ENCODE data around the gene IL26.
A peak's percentile ranks its signal among the peaks of the same experiment; 100 is the strongest.
"Not testable (repeated sequence)": the region's sequence is repeated elsewhere in the genome, so short reads cannot be mapped to it uniquely, and the experiment has no call there.

Gene IL26

DNA sequence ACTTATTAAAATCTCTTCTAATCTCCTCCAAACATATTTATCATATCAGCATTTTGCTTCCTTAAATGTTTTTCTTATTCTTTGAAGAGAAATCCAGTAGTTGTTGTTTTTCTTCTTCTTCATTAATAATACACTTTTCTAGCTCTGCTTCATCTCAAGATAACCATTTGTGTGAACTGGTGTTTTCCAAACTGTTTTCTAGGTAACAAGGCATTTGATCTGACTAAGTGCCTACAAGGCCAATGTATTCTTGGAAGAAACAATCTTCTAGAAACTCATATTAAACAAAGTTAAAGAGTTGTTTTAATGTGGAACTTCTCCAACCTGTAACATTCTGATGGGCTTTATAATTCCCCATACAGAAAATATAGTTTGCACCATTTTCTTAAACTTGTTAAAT lies 35.3 kb downstream of the IL26 start:
- no peak for DNase-seq

DNA sequence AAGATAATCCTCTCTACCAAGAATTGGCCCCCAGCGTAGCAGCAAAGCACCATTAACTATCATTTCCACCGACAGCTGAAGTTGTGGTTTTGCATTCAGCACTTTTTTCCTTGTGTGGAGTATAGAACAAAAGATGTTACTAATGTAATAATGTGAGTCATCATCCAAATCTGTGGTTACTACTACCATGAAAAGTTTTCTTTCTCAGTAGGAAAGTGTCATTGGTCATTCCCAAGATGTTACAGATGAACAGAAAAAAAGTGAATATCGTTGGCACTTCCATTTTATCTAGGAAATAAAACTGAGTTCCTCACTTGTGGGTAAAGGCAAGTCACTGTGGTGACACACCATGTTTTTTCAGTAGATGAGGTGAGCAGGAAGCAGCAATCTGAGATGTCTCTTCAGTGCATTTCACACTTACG lies 35.8 kb downstream of the IL26 start:
- DNase-seq: no peak

DNA sequence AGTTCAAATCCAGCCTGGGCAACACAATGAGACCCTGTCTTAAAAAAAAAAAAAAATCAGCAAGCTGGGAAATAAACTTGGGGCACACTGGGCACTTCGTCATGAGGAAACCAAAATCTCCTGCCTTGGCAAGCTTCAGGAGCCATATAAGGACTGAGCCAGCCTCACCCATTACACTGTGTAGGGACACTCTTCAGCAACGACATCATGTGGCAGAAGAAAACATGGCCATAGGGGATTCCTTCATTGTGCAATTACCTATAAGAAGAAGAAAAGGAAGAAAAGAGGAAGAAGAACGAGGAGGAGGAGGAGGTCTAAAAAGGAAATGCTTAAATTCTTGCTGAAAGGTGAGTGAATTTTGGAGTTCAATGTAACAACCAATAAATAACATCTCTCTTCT lies 40.0 kb downstream of the IL26 start:
- peak in 1 of 2 experiments; percentile 15 for DNase-seq

DNA sequence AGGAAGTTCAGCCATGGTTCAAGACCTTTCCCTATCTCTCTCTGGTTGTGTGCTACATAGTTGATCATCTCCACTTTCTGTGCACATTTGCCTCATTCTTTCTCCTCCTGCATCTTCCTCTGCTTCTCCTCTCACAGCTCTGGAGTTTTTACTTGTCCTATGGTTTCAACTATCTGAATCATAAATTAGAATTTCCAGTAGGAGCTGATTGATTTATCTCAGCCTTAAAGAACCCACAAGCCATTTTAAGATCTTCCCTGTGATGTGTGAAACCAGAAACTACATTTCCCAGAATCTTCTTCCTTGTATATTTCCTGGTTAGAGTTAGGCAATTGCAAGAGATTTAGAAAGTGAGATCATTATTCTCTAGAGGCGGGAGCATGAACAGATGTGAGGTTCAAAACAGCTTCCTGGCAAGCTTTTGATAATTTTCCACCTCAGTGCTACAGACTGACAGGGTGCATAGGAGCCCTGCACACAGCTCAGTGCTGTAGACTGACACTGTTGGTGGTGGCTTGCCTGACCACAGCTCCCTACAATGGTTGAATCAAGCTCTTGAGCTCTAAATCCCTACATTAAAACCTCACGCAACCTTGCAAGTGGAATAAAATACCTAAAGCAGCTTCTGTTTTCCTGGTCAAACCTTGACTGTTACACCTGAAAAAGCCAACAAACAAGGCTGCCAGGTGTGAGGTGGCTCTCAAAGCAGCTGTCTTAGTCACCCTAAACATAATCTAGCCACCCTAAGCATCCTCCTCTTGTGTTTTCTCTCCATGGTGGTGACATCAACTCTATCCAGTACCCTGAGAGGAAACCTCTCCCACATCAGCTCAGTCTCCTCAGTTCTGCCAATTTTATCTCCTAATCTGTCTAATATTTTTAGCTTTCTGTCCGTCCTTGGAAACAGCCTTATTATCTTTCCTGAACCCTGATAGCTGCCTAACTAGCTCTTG lies 44.5 kb downstream of the IL26 start:
- no peak for DNase-seq

DNA sequence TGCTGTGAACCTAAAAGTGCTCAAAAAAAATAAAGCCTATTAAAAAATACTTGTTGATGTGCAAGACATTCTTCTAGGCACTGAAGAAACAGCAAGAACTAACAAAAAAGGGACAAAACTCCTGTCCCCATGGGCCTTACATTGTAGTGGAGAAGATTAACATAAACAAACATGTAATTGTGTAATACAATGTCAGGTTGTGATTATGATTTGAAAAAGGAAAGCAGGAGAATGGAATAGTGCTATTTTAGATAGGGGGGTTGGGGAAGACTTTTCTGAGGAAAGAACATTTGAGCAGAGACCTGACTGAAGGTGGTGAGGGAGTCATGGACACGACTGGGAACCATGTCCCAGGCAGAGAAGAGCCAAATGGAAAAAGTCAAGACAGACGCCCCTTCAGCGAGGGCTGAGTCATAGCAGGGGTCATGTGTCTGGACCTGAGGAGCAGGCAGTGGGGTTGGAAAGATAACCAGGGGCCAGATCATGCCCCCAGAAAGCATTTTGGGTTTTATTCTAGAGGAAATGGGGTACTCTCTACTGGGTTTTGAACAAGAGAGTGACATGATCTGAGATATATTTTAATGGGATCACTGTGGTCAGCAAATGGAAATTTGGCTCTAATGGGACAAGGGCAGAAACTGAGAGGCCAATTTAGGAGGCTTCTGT lies 46.7 kb downstream of the IL26 start:
- no peak for DNase-seq

DNA sequence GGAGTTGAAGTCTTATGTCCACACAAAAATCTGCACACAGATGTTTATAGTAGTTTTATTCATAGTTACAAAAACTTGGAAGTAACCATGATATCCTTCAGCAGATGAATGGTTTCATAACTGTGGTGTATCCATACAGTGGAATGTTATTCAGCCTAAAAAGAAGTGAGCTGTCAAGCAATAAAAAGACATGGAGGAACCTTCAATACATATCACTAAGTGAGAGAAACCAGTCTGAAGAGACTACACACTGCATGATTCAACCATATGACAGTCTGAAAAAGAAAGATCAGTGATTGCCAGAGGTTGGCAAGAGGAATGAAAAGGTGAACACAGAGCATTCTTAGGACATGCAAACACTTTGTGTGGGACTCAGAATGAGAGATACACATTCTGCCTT lies 47.4 kb downstream of the IL26 start:
- DNase-seq: no peak

DNA sequence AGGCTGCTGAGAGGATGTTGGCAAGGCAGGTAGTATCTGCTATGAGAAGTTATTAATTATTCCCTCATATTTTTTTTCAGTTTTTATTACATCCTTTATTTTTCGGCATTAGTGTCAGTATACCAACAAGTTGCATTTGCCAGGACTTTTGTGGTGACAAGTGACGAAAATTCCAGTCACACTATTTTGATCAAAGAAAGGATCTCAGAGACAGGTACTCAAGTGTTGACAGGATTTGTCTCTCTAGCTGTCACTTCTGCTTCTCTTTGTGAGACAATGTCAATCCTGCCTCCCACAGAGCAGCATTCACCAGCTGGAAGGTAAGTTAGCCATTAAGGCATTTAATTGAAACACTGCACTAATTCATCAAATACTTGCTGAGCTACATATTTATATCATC lies 48.0 kb downstream of the IL26 start:
- no peak for DNase-seq

DNA sequence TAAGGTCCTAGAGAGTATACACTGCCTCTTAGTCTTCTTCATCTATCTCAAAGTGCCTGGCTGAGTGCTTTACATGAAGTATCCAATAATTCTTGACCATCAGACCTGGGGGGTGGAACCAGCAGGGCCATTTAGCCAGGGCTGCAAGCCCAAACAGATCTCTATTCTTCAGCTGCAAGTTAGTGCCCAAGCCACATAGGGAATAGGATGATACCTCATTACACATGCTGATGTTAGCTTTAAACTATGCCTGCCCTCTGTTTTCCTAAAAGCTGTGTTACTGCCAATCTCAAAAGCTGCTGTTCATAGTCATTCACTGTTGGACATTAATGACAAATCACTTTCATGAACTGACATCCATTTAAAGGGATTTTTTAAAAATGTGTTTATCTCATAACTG lies 49.4 kb downstream of the IL26 start:
- no peak for DNase-seq

DNA sequence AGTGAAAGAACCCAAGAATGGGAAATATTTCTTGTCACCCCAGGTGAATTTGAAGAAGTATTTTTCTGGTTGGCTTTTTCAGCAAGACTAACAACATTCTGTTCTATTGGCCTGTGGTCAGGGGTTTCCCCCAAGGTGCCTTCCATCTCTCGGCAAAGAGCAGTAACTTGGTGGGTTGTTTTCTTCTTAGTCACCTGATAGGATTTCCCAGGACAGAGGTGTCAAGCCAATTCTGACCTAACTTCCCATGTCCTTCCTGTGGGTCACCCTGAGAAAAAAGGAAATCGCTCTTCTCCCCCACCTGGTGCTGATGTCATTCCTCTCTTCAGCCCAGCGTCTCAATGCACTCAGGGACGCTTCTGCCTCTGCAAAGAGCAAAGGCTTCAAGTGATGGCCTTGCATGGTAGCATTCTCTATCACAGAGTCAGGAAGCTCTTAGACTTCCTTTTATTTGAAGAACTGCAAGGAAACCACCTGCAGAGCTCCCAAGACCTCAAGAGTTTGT lies 50.0 kb downstream of the IL26 start:
- no peak for DNase-seq

DNA sequence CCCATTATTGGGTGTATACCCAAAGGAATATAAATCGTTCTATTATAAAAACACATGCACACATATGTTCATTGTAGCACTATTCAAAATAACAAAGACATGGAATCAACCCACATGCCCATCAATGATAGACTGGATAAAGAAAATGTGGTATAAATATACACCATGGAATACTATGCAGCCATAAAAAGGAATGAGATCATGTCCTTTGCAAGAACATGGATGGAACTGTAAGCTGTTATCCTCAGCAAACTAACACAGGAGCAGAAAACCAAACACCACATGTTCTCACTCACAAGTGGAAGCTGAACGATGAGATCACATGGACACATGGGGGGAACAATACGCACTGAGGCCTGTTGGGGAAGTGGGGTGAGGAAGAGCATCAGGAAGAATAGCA lies 50.8 kb downstream of the IL26 start:
- DNase-seq: not testable (repeated sequence)

DNA sequence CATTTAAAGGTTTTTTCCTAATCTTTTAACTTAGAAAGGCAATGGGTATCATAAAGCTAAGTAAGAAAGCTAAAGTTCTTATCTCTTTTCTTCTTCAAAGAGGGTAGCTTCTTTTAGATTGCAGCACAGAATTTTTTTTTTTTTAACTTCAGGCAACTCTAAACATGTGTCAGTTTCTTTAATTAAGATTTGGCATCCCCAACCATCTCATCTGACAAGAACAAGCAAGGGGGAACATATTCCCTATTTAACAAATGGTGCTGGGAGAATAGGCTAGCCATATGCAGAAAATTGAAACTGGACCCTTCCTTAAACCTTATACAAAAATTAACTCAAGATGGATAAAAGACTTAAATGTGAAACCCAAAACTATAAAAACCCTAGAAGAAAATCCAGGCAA lies 51.8 kb downstream of the IL26 start:
- no peak for DNase-seq

DNA sequence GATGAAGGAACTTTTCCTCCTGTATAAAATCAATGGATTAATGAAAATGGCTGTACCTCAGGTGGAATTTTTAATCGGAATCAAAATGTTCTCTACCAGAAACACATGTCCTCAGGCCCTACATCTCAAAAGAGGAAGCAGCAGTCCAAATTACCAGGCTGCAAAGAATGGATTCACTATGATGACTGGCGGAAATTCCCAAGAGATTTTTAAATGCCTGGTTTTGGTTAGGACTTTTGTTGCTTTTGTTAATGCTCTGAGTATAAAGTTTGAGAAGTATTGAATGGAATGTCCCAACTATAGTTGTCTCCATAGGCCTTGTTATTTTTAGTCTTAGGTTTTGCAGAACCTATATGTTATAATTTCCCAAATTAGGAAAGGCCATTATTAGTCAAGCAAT lies 54.9 kb downstream of the IL26 start:
- DNase-seq: no peak

DNA sequence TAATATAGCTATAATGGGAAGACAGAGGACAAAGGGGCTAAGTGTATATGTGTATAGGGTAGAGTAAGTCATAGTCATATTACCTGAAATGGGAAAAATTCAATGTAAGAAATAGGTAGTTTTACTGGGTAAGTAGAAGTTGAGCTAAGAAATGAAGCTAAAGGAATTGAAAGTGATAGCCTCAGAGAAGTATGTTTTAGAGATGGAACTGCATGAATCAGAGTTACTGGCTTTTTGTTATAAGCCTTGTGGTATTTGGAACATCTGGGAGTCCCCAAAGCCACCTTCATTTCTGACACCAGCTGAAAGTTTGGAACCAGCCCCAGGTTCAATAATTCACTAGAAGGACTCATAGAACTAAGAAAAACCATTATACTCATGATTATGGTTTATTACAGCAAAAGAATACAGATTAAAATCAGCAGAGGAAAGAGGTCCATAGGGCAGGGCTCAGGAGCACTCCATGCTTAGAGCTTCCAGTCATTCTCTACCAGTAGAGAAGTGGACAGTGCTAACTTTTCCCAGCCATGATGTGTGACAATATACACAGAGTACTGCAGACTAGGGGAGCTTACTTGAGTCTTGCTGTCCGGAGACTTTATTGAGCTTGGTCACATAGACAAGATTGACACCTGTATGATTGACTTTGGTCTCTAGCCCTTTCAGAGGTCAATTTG lies 56.3 kb downstream of the IL26 start:
- DNase-seq: no peak

DNA sequence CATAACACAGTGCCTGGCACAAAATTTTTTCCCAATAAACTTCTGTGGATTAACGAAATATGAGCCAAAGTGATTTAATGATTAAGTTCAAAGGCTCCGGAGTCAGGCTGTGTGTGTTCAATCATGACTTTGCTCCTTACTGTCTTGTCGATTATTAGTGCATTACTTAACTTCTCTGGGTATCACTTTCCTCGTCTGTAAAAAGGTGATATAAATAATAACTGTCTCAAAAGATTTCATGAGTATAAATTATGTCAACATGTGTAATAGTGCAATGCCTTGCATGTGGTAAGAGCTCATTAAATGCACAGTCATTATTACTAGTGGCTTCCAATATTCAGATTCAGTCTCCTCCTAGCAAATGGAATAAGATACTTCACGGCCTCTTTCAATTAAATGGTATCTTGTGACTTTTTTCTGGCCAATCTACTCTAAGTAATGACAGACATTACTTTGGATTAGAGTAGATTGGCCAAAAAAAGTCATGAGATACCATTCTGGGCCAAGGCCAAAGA lies 59.2 kb downstream of the IL26 start:
- no peak for DNase-seq

DNA sequence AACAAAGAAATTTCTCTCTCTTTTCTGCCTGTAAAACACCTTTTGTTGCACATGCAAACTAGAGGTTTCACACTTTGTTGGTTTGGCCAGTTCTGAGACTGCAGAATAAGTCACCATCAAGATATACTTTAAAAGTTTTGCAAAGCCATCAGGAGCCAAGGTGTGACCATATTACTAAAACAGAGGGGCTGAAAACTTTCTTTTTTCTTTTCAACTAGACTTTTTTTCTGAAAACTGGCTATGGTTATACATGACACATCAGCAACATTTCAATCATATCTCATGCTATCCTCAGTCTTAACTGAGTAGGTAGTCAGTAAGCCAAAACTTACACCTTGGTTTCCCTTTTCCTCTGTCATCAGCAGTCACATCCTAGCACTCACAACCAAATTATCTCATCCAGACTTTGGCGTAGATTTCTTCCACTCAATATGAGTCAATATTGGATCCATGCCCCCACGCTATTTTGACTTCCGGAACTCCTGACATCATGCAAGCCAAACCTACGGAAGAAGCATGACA lies 62.0 kb downstream of the IL26 start:
- DNase-seq: no peak

DNA sequence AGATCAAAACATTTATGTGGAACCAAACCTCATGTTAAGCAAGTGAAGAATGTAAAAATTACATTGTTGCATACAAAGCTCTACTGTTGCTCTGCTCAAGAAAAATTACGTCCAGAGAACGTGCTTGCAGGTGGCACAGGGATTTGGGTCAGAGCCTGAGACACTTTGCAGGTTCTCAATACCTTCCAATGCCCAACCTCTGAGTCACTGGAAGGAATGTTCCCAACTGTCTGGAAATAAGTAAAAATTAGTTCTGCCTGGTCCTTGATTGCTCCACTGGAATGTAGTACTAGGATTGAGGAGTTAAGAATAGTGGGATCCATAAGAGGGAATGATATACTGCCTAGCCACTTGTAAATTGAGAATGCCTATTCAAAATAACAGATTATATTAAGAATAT lies 63.2 kb downstream of the IL26 start:
- no peak for DNase-seq

DNA sequence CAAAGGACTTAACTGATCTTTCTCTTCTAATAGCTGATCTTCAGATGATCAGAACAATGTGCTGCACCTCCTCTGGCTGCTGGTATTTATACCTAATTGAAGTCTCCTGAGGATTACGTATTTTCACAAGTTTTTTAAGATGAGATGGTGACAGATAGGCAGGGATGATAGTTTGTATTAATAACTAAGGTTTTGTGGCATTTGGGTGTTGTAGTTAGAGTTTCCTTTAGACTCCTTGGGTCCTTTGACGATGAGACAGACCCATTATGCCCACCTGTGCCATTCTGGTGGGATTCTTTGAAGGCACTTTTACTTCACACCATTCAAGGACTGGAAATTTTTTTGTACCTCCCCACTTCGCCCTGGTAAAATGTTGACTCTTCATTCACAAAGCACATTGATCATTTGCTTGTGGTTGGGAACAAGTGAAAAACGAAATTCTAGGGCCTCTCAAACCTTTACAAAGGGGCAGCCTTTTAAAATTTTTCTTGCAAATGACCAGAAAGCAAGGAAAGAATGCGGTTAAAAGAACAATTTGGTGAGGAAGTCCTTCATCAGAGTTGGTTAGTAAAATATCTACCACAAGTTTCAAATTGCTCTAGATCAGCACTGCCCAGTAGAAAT lies 65.8 kb downstream of the IL26 start, which contains the start of gene IFNG:
Gene IFNG, minus strand, starts transcription at position 60 of the 624 bp plus-strand sequence. CDS start 125 bp downstream, outside the sequence.
- no peak for DNase-seq

DNA sequence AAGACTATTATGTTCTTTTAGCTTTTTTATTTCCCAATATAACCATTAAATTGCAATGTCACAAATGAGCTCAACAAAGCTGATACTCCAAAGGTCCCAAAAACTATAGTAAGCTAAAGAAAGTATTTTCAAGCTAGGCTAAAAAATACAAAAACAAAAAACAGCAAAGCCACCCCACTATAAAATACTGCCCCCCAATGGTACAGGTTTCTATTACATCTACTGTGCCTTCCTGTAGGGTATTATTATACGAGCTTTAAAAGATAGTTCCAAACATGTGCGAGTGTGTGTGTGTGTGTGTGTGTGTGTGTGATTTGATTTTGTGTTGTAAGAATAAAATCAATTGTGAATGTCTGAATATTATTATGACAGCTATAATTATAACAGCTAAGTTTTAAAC lies 67.2 kb downstream of the IL26 start:
- peak; percentile 40 to 52 for DNase-seq

DNA sequence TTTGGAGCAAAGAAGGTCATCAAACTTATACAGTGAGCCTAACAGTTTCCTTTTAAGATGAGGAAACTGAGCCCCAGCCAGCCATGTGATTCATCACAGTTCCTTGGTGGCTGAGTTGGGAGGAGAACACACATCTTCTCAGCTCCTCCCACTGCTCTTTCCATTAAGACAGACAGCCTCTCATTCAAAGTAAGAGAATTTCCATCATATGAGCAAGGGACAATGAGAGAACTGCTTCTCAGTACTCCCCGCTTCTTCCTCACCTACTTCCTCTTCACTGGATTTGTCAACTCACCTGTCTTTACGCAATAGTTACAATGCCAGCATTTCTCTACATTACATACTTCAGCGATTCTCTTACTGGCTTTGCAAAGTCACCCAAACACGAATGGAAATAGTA lies 68.2 kb downstream of the IL26 start:
- no peak for DNase-seq

DNA sequence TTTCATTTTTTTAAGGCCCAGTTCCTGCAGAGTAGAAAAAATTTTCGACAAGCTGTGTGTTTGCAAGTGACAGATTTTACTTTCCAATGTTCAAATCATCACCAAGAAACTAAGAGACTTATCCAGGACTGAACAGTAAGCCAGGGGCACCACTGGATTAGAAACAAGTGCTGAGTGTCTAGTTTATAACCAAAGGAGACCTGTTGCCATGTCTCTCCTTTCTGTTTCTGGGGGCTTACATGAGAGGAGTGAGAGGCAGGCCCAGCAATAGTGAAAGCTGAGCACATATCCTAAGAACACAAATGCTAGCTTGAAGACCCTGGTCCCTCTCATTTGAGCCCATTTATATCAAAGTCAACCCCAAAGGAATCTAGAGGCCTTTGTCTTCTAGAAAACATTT lies 69.0 kb downstream of the IL26 start:
- no peak for DNase-seq

DNA sequence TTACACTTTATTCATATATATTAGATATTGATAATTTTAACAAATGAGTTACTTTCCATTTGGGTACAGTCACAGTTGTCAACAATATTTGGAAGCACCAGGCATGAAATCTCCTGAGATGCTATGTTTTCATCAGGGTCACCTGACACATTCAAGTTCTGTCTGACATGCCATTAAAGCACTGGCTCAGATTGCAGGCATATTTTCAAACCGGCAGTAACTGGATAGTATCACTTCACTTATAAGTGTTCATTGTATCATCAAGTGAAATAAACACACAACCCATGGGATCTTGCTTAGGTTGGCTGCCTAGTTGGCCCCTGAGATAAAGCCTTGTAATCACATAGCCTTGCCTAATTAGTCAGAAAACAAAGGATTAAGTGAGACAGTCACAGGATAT lies 70.8 kb downstream of the IL26 start:
- no peak for DNase-seq
